ENCODE measurements around the gene TSPAN9. TPM values are rescaled to one million over a fixed set of nuclear protein-coding genes. Genes with fewer than 3 reads are reported as not detected.
A peak's percentile ranks its signal among the peaks of the same experiment; 100 is the strongest.

The TSPAN9 gene
- total and polyA plus RNA-seq, 2 experiments from 2014 or later = 6.0 to 31.5 TPM

GRCh38 chr12:3213188-3213587 lies 136.0 kb downstream of the TSPAN9 start:
- 0 out of 2 replicates have a peak, but pooled peaks cover 4% of the 10 kb centered on the region for H3F3A ChIP-seq (replicated peaks; ENCODE audit: low read depth)
- no peak overlapping the region for H3K27ac Mint-ChIP-seq
- TF ChIP-seq ZNF114 (CRISPR knock-in tag; IDR thresholded peaks at IDR 0.05) = no peak
- no peak for TF ChIP-seq NANOG (IDR thresholded peaks at IDR 0.05; ENCODE audit: borderline replicate concordance)
- no peak for TF ChIP-seq REST (IDR thresholded peaks at IDR 0.05; ENCODE audit: unreplicated experiment)
- no peak for TF ChIP-seq POLR2AphosphoS5 (IDR thresholded peaks at IDR 0.05; ENCODE audit: low read depth)
- no peak for TF ChIP-seq EZH2phosphoT487 (IDR thresholded peaks at IDR 0.05; ENCODE audit: unreplicated experiment)
- TF ChIP-seq EZH2 (IDR thresholded peaks at IDR 0.05; ENCODE audit: low read depth, unreplicated experiment) = no peak
- no peak for TF ChIP-seq ZNF462 (CRISPR knock-in tag; IDR thresholded peaks at IDR 0.05)
- TF ChIP-seq CTCF (conservative IDR thresholded peaks at IDR 0.05; ENCODE audit: low read depth in 2 of 2) = no peak
- TF ChIP-seq JUNB (IDR thresholded peaks at IDR 0.05; ENCODE audit: unreplicated experiment) = no peak
- peaks cover 32% of the 10 kb centered on the region for H3K4me1 Mint-ChIP-seq
- H3K27me3 Mint-ChIP-seq (ENCODE audit: insufficient read depth, low read depth, poor library complexity) = peaks cover 8% of the 10 kb centered on the region
- DNase-seq (ENCODE audit: low spot score) = no peak
- H3K9me2 ChIP-seq (ENCODE audit: insufficient read depth) = no peaks in the 10 kb centered on the region
- H3K4me3 ChIP-seq = no peak overlapping the region
- H3K9me3 Mint-ChIP-seq = no peaks in the 10 kb centered on the region
- H3K4me2 ChIP-seq = peak overlapping the region; percentile 62; the same call in 1 of the 2 replicates
- no peaks in the 10 kb centered on the region for H3K36me3 ChIP-seq (ENCODE audit: insufficient read depth)
- peaks cover 22% of the 10 kb centered on the region for H3K4me1 ChIP-seq (ENCODE audit: insufficient read depth)
- H3K27me3 ChIP-seq (ENCODE audit: insufficient read depth) = no peaks in the 10 kb centered on the region
- no peak overlapping the region for H2AFZ ChIP-seq
- no peak overlapping the region for H3K4me3 Mint-ChIP-seq
- 0 out of 2 replicates have a peak, but pooled peaks cover 2% of the 10 kb centered on the region for H4K20me1 ChIP-seq (replicated peaks; ENCODE audit: insufficient read depth)
- H3K79me2 ChIP-seq (replicated peaks; ENCODE audit: insufficient read depth) = no peaks in the 10 kb centered on the region
- H3K27ac ChIP-seq (ENCODE audit: low read depth) = no peak overlapping the region
- H3K36me3 Mint-ChIP-seq (ENCODE audit: low read depth) = no peaks in the 10 kb centered on the region
- peak; percentile 8; the same call in 2 of the 3 replicates for ATAC-seq
